HL-60 (cell line): ENCODE data around the gene BAZ2B.
"Not testable (repeated sequence)": the region's sequence is repeated elsewhere in the genome, so short reads cannot be mapped to it uniquely, and the experiment has no call there.

Source experiments
- DNase-seq, 2 experiments: peaks; one replicate each; pipeline ENCODE4 v3.0.0-alpha.2; 2010 to 2020; ENCODE audit warnings: low read depth in 1 of 2, low spot score in 1 of 2
- H3K27ac ChIP-seq: fragments of 250-450 bp; sonication (Bioruptor Pico); replicated peaks from 2 replicates; pipeline ENCODE4 v1.5.1; 2020; ENCODE audit warnings: mild to moderate bottlenecking, moderate library complexity
- H3K27me3 ChIP-seq: fragments of 250-450 bp; sonication (Bioruptor Pico); 2 replicates; pipeline ENCODE4 v1.5.1; 2021; ENCODE audit warnings: mild to moderate bottlenecking, moderate library complexity; ENCODE audit not compliant: insufficient read depth, poor library complexity, severe bottlenecking
- H3K4me3 ChIP-seq: replicated peaks from 2 replicates; pipeline ENCODE4 v1.5.1; 2011; ENCODE audit warnings: mild to moderate bottlenecking, control low read depth, low read length; ENCODE audit not compliant: insufficient read depth
- GABPA ChIP-seq: IDR thresholded peaks from 2 replicates; pipeline ENCODE4 v1.6.1; 2012; ENCODE audit warnings: low read depth
- POLR2AphosphoS5 ChIP-seq: IDR thresholded peaks from 2 replicates; pipeline ENCODE4 v1.6.1; 2012; ENCODE audit warnings: low read depth
- REST ChIP-seq: IDR thresholded peaks from 2 replicates; pipeline ENCODE4 v1.6.1; 2012; ENCODE audit warnings: low read depth; ENCODE audit not compliant: insufficient replicate concordance
- SPI1 ChIP-seq: IDR thresholded peaks from 2 replicates; pipeline ENCODE4 v1.6.1; 2012; ENCODE audit warnings: low read depth, mild to moderate bottlenecking, borderline replicate concordance
- TF ChIP-seq, protein P1 (sequence below): IDR thresholded peaks from one replicate; pipeline ENCODE4 v1.5.1; 2011; ENCODE audit warnings: low read length, control low read depth, inconsistent platforms; ENCODE audit not compliant: insufficient read depth

The BAZ2B gene

DNA sequence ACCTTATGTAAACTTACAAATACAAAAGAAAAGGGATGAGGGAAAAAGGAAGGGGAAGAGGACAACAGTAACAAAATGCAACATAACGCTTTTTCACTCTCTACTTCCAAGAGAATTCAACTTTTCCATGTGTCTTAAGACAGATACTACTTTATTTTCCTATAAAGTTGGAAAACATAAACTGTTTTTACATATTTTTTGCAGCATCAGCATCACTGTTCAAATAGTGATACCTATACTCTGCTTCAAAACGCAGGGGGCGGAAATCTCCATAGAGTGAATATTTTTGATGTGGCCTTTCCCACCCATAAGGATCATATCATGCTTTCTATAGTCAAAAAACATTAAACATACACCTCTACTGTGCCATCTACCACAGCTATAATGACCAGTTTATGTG is 77.5 kb downstream of the BAZ2B start:
- H3K27me3 ChIP-seq, result no peaks in the 10 kb centered on the region
- H3K4me3 ChIP-seq, result no peak overlapping the region
- DNase-seq, result no peak
- no peak overlapping the region for H3K27ac ChIP-seq
- TF ChIP-seq SPI1 (no peak), GABPA (no peak), POLR2AphosphoS5 (no peak), REST (no peak)
- TF ChIP-seq, protein P1, sequence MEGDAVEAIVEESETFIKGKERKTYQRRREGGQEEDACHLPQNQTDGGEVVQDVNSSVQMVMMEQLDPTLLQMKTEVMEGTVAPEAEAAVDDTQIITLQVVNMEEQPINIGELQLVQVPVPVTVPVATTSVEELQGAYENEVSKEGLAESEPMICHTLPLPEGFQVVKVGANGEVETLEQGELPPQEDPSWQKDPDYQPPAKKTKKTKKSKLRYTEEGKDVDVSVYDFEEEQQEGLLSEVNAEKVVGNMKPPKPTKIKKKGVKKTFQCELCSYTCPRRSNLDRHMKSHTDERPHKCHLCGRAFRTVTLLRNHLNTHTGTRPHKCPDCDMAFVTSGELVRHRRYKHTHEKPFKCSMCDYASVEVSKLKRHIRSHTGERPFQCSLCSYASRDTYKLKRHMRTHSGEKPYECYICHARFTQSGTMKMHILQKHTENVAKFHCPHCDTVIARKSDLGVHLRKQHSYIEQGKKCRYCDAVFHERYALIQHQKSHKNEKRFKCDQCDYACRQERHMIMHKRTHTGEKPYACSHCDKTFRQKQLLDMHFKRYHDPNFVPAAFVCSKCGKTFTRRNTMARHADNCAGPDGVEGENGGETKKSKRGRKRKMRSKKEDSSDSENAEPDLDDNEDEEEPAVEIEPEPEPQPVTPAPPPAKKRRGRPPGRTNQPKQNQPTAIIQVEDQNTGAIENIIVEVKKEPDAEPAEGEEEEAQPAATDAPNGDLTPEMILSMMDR, result no peak

DNA sequence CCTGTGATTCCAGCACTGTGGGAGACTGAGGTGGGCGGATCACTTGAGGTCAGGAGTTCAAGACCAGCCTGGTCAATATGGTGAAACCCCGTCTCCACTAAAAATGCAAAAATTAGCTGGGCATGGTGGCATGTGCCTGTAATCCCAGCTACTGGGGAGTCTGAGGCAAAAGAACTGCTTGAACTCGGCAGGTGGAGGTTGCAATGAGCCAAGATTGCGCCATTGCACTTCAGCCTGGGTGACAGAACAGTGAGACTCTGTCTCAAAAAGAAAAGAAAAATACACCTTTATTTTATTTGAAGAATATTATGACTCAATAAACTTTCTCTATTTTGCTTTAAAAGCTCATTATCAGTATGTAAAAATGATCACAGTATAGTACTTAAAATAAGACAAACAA is 81.1 kb downstream of the BAZ2B start:
- H3K4me3 ChIP-seq, H3K27me3 ChIP-seq, DNase-seq, H3K27ac ChIP-seq: not testable (repeated sequence)

DNA sequence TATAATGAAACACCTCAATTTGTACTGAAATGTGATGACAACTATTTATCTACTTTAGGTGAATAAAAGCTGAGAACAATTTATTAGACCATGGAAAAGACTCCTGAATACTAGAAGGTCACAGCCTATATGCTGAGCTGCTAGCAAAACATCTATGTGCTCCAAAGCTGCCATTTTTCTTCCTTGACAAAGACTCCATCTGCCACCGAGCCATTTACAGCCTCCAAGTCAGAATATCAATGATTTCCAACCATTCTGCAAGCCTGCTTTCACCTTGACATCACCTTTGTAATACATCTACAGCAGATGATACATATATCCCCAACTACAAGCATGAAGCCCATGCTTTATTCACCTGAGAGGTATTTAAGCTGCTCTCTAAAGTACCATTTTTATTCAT is 84.9 kb downstream of the BAZ2B start:
- TF ChIP-seq GABPA, result no peak
- no peak overlapping the region for H3K4me3 ChIP-seq
- no peaks in the 10 kb centered on the region for H3K27me3 ChIP-seq
- DNase-seq, result no peak
- no peak overlapping the region for H3K27ac ChIP-seq

DNA sequence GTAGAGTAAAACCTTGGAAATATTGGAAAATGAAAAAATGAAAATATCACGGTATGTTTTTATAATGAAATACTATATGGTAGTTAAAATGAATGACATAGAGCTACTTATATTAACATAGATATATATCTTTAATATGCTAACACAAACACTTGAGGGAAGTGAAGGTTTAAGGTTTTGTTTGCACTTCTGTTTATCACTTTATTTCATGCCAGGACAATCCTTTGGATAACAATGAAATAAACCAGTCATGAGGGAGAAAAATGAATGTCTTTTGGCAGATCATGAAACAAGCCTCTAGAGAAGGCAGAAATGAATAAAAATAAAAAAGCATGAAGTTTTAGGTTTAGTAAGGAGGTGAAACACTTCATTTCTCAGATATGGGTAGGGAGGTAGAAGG is 89.9 kb downstream of the BAZ2B start:
- Histone ChIP-seq H3K4me3 (no peak overlapping the region), H3K27ac (no peak overlapping the region), H3K27me3 (no peaks in the 10 kb centered on the region)
- TF ChIP-seq POLR2AphosphoS5 (no peak), REST (no peak), SPI1 (no peak), GABPA (no peak)
- TF ChIP-seq, protein P1, result no peak
- no peak for DNase-seq

DNA sequence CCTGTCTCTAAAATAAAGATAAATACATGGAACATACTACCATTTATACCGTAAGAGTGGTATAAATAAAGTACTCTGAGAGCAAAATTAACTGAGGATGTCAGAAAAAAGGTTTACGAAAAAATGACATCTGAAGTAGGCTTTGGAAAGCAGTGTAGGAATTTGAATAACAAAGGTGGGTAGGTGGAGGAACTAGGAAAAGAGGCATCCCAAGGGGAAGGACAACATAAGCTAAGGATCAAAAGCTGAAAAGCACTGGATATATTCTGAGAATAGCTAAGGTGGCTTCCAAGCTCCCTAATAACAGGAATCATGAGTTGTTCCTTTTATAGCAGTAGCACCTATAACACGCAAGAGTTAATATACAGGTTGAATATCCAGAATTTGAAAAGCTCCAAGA is 91.3 kb downstream of the BAZ2B start:
- Histone ChIP-seq H3K27ac (no peak overlapping the region), H3K27me3 (no peaks in the 10 kb centered on the region), H3K4me3 (no peak overlapping the region)
- DNase-seq, result no peak
- TF ChIP-seq GABPA, result no peak
- no peak for TF ChIP-seq REST
- no peak for TF ChIP-seq SPI1
- TF ChIP-seq, protein P1, result no peak
- no peak for TF ChIP-seq POLR2AphosphoS5
